ENCODE data around the gene LRRC4C.

GRCh38 chr11:41508121-41508520 is 48.7 kb upstream of the LRRC4C start:
- TF ChIP-seq CTCF (IDR thresholded peaks at IDR 0.05) (no peak), ZFX (IDR thresholded peaks at IDR 0.05; ENCODE audit: borderline replicate concordance) (no peak)

All from 22Rv1 (cell line).